ENCODE measurements around the gene MOGAT1. TPM values are rescaled to one million over a fixed set of nuclear protein-coding genes. Genes with fewer than 3 reads are reported as not detected.

The MOGAT1 gene
- total RNA-seq, 4 donors from 2014 or later = not detected

DNA sequence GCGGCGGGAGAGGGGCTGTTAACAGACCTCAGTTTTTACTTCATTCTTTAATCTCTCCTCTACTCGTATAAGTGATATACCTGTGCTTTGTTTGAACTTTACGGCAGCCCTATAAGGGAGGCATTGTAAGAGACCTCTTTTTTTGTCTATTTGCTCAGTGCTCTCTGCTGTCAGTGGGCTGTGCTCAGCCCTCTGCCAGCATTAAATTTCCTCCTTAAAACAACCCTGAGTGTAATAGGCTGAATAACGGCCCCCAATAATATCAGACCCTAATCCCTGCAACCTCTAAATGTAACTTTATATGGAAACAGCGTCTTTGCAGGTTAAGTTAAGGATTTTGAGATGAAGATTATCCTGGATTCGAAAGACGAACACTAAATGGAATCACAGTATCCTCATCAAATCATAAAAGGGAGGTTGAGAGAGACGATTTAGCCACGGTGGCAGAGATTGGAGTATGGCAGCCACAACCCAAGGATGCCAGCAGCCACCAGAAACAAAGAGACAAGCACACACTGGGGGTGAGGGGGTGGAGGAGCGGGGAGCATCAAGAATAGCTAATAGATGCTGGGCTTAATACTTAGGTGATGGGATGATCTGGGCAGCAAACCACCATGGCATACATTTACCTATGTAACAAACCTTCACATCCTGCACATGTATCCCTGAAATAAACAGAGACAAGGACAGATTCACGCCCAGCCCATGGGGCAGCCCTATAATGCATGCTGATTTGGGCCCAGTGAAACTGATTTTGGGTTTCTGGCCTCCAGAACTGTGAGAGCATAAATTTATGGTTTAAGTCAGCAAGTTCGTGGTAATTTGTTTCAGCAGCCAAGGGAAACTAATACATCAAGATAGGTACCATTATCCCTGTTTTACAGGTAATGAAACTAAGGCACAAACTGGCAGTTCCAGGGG is 14.7 kb upstream of the MOGAT1 start:
- no peaks in the 10 kb centered on the region for H3K36me3 ChIP-seq
- 9 to 17% methylated on average over 8 to 13 of the region's 13 CpGs for WGBS, 2 donors (ENCODE audit: low coverage in 1 of 2)
- no peaks in the 10 kb centered on the region for H3K27me3 ChIP-seq
- no peaks in the 10 kb centered on the region for H3K9me3 ChIP-seq
- no peak for TF ChIP-seq EP300 (IDR thresholded peaks at IDR 0.05)
- TF ChIP-seq POLR2AphosphoS5 (IDR thresholded peaks at IDR 0.05) = no peak
- TF ChIP-seq, protein P1, sequence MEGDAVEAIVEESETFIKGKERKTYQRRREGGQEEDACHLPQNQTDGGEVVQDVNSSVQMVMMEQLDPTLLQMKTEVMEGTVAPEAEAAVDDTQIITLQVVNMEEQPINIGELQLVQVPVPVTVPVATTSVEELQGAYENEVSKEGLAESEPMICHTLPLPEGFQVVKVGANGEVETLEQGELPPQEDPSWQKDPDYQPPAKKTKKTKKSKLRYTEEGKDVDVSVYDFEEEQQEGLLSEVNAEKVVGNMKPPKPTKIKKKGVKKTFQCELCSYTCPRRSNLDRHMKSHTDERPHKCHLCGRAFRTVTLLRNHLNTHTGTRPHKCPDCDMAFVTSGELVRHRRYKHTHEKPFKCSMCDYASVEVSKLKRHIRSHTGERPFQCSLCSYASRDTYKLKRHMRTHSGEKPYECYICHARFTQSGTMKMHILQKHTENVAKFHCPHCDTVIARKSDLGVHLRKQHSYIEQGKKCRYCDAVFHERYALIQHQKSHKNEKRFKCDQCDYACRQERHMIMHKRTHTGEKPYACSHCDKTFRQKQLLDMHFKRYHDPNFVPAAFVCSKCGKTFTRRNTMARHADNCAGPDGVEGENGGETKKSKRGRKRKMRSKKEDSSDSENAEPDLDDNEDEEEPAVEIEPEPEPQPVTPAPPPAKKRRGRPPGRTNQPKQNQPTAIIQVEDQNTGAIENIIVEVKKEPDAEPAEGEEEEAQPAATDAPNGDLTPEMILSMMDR (IDR thresholded peaks at IDR 0.05) = no peak
- no peak for TF ChIP-seq POLR2A (IDR thresholded peaks at IDR 0.05)
- H3K4me3 ChIP-seq = peak overlapping the region; percentile 82 to 89
- ATAC-seq = peak; percentile 8
- peaks cover 0 to 39% (median 13%) of the 10 kb centered on the region in 3 donors for H3K4me1 ChIP-seq
- peak overlapping the region in 3 of 4 donors; percentile 89 to 92 (median 89) for H3K27ac ChIP-seq

DNA sequence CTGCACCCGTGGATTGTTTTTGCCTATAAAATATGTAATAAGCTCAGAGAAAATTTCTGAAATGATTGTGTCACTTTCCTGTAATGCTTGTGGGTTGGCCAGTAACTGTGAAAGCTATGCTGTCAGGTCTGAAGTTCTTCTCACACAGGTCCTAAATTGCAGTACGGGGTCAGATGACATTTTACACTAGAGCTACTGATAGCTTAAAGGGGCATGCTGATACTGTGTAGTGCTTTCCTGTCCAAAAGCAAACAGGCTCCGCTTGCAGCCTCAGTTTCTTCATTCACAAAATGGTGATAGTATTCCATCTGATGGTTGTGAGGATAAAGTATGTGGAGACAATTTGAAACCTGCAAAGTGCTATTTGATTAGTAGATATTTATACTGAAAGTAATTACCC is 8.0 kb upstream of the MOGAT1 start:
- Histone ChIP-seq H3K27me3 (no peaks in the 10 kb centered on the region), H3K4me1 (no peaks in the 10 kb centered on the region), H3K4me3 (no peak overlapping the region), H3K27ac (no peak overlapping the region), H3K9me3 (no peaks in the 10 kb centered on the region), H3K36me3 (no peaks in the 10 kb centered on the region)
- 67 to 83% methylated on average over 2 to 3 of the region's 3 CpGs for WGBS, 2 donors (ENCODE audit: low coverage in 1 of 2)
- ATAC-seq = no peak
- TF ChIP-seq POLR2AphosphoS5 (IDR thresholded peaks at IDR 0.05) (no peak), POLR2A (IDR thresholded peaks at IDR 0.05) (no peak), EP300 (IDR thresholded peaks at IDR 0.05) (no peak)
- TF ChIP-seq, protein P1 (IDR thresholded peaks at IDR 0.05) = no peak

DNA sequence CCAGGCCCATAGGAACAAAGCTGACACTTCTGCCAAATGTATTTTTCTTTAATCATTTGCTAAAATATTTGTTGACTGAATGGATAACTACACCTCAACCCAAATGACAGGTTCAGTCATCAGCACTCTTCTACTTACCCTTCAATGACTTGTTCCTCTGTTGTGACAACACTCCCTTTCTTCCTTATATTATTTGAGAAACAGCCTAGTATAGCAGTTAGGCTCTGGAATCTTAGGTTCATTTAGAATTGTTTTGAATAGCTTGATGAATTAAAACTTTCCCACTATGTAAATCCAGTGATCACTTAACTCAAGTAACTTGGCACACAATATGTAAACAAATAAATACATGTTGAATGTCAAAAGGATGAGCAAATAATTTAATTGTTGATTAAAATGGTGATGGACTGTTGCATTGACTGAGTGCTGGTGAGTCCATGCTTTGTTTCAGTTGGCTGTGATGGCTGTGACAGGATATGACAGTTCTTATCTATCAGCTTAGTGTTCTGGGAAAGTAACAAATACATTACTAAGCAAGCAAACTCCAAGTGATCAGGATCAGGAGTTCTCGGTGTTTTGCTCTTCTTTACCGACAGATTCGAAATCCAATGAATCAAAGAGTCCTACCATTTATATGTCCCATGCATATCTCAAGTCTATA is 2.8 kb upstream of the MOGAT1 start:
- H3K4me3 ChIP-seq = no peak overlapping the region
- TF ChIP-seq POLR2A (IDR thresholded peaks at IDR 0.05) (no peak), EP300 (IDR thresholded peaks at IDR 0.05) (no peak), POLR2AphosphoS5 (IDR thresholded peaks at IDR 0.05) (no peak)
- TF ChIP-seq, protein P1 (IDR thresholded peaks at IDR 0.05) = no peak
- no peaks in the 10 kb centered on the region for H3K9me3 ChIP-seq
- no peak for ATAC-seq
- H3K27me3 ChIP-seq = peaks cover 14% of the 10 kb centered on the region
- peaks cover 0 to 13% (median 7%) of the 10 kb centered on the region in 3 donors for H3K4me1 ChIP-seq
- WGBS, 2 donors (ENCODE audit: low coverage in 1 of 2) = 88 to 98% methylated on average over 3 of the region's 3 CpGs
- no peak overlapping the region for H3K27ac ChIP-seq
- no peaks in the 10 kb centered on the region for H3K36me3 ChIP-seq

- Histone ChIP-seq H3K36me3 (no peaks in the 10 kb centered on the region), H3K9me3 (no peaks in the 10 kb centered on the region), H3K4me3 (no peak overlapping the region), H3K27me3 (peaks cover 14% of the 10 kb centered on the region), H3K4me1 (peaks cover 0 to 13% (median 7%) of the 10 kb centered on the region in 3 donors), H3K27ac (no peak overlapping the region)
- TF ChIP-seq, protein P1 (IDR thresholded peaks at IDR 0.05) = no peak
- no peak for TF ChIP-seq EP300 (IDR thresholded peaks at IDR 0.05)
- TF ChIP-seq POLR2A (IDR thresholded peaks at IDR 0.05) = no peak
- no peak for TF ChIP-seq POLR2AphosphoS5 (IDR thresholded peaks at IDR 0.05)
- WGBS, 2 donors (ENCODE audit: low coverage in 1 of 2) = 60 to 73% methylated on average over 3 of the region's 4 CpGs
- ATAC-seq = no peak
Observed at GRCh38 chr2:222669353-222669752, 2.1 kb upstream of the MOGAT1 start.
